GM12872 (cell line): ENCODE measurements around the gene GALNT7.

Experiments used
- CTCF ChIP-seq: IDR thresholded peaks from 3 replicates; pipeline ENCODE4 v1.5.1; 2011; ENCODE audit warnings: low read depth, mild to moderate bottlenecking, low read length, moderate library complexity; ENCODE audit not compliant: insufficient read depth

GALNT7 gene

GRCh38 chr4:173187732-173188131 is 19.1 kb downstream of the GALNT7 start:
- TF ChIP-seq CTCF, result no peak

GRCh38 chr4:173188648-173189047 is 20.0 kb downstream of the GALNT7 start:
- no peak for TF ChIP-seq CTCF

- TF ChIP-seq CTCF, result no peak
These were observed 20.6 kb downstream of the GALNT7 start for GRCh38 chr4:173189117-173189693.

GRCh38 chr4:173191623-173192041 is 23.0 kb downstream of the GALNT7 start:
- TF ChIP-seq CTCF, result no peak

- TF ChIP-seq CTCF, result peak; percentile 46; the same call in 2 of the 3 replicates
These were observed 24.0 kb downstream of the GALNT7 start for GRCh38 chr4:173192375-173193162.

GRCh38 chr4:173194157-173194556 is 25.5 kb downstream of the GALNT7 start:
- no peak for TF ChIP-seq CTCF

GRCh38 chr4:173195109-173195508 is 26.5 kb downstream of the GALNT7 start:
- TF ChIP-seq CTCF, result peak; percentile 14; the same call in 1 of the 3 replicates
